RWPE1 (cell line): ENCODE measurements around the gene PIGT.

Source experiments
- CTCF ChIA-PET: fragments of 350-600 bp; sonication (Branson Sonifier 250); formaldehyde crosslinking; extraction: SDS; loops from one replicate; lab custom pipeline; 2021; lab: Yijun Ruan, JAX
- POLR2A ChIA-PET: fragments of 400-600 bp; formaldehyde crosslinking; extraction: SDS; loops from one replicate; lab custom pipeline; 2020; ENCODE audit warnings: antibody characterized with exemption; ENCODE audit not compliant: low non-redundant PET; lab: Yijun Ruan, JAX
- DNase-seq: peaks from one replicate; pipeline ENCODE4 v3.0.0; 2012; ENCODE audit warnings: low spot score
- H3K27ac ChIP-seq: fragments of 450-650 bp; 2 replicates; pipeline ENCODE4 v1.5.1; 2017
- TF ChIP-seq, protein P1 (sequence below): fragments of 450-650 bp; conservative IDR thresholded peaks from 2 replicates; pipeline ENCODE4 v1.5.1; 2017; ENCODE audit warnings: low read depth, mild to moderate bottlenecking

Gene PIGT

DNA sequence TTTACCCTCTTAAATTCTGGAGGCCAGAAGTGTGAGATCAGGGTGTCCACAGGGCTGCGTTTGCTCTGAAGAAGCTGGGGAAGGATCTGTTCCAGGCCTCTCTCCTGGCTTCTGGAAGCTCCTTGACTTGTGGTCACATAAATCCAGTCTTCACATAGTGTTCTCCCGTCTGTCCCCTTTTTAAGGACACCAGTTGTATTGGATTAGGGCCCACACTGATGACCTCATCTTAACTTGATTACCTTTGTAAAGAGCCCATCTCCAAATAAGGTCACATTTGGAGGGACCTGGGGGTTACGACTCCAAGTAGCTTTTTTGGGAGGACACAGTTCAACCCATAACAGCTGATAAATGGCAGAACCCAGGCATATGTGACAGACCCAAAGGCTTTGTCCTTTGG is 33.6 kb downstream of the PIGT start:
- ChIA-PET CTCF (interaction anchor here (0.6 to 2.1 kb wide), 10 partner anchors 9 to 428 kb away, joined by 3 to 20 read pairs (median 7); no protein-coding TSS in a partner anchor), POLR2A (no interaction called here)
- H3K27ac ChIP-seq: no peak overlapping the region
- TF ChIP-seq, protein P1, sequence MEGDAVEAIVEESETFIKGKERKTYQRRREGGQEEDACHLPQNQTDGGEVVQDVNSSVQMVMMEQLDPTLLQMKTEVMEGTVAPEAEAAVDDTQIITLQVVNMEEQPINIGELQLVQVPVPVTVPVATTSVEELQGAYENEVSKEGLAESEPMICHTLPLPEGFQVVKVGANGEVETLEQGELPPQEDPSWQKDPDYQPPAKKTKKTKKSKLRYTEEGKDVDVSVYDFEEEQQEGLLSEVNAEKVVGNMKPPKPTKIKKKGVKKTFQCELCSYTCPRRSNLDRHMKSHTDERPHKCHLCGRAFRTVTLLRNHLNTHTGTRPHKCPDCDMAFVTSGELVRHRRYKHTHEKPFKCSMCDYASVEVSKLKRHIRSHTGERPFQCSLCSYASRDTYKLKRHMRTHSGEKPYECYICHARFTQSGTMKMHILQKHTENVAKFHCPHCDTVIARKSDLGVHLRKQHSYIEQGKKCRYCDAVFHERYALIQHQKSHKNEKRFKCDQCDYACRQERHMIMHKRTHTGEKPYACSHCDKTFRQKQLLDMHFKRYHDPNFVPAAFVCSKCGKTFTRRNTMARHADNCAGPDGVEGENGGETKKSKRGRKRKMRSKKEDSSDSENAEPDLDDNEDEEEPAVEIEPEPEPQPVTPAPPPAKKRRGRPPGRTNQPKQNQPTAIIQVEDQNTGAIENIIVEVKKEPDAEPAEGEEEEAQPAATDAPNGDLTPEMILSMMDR: no peak
- DNase-seq: no peak

DNA sequence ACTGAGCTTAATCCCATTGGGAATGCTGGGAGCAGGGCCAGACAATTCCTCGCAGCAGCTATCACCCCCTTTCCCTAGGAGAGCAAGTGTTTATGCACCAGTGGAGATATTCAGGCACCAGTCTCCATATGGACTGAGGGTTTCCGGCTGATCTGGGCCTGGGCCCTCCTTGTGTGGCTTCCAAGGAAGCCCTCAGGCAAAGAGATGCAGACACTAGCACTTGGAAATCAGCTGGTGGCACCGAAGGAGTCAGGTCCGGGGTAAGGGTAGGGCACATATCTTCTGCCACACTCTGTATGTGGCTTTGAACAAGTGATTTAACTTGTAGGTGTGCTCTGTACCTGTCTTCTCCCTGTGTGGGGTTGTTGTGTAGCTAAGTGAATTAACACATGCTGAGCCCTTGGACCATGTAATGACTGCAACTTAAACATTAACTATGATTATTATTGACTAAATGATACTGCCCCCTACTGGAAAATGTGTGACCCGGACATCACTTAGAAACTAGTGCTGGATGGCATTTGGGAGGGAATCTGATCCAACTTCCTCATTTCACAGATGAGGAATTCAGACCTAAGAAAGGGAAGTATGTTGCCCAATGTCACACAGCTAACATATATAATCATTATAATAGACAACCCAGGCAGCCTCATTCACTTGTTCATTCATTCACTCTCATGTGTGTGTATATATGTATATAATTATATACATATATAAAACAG is 34.3 kb downstream of the PIGT start:
- no peak overlapping the region for H3K27ac ChIP-seq
- no peak for DNase-seq
- TF ChIP-seq, protein P1: peak; percentile 37
- POLR2A ChIA-PET: no interaction called here
- CTCF ChIA-PET: interaction anchor here (0.5 to 2.1 kb wide), 12 partner anchors 9 to 1153 kb away, joined by 3 to 20 read pairs (median 6); no protein-coding TSS in a partner anchor

DNA sequence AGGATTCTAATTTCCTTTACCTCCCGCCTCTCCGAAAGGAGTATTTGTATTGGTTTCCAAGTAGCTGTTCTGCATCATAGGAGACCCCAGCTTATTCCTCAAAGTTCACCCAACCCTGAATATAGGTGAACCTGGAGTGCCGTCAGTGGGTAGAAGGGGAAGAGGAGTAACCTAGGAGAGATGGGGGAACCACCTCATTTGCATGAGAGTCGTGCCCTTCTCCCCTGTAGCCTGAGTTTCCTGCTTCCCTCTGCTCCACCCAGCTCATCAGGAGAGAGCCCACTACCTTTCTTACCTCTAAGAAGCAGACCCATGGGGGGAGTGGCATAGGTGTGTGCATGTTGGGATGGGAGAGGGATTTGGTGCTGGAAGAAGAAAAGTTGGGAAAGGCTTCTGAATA is 36.3 kb downstream of the PIGT start:
- ChIA-PET CTCF (interaction anchor here (0.6 to 2.8 kb wide), 5 partner anchors 13 to 319 kb away, joined by 3 to 14 read pairs (median 4); partner anchors contain the start of gene SYS1), POLR2A (no interaction called here)
- TF ChIP-seq, protein P1: no peak
- no peak for DNase-seq
- H3K27ac ChIP-seq: no peak overlapping the region

DNA sequence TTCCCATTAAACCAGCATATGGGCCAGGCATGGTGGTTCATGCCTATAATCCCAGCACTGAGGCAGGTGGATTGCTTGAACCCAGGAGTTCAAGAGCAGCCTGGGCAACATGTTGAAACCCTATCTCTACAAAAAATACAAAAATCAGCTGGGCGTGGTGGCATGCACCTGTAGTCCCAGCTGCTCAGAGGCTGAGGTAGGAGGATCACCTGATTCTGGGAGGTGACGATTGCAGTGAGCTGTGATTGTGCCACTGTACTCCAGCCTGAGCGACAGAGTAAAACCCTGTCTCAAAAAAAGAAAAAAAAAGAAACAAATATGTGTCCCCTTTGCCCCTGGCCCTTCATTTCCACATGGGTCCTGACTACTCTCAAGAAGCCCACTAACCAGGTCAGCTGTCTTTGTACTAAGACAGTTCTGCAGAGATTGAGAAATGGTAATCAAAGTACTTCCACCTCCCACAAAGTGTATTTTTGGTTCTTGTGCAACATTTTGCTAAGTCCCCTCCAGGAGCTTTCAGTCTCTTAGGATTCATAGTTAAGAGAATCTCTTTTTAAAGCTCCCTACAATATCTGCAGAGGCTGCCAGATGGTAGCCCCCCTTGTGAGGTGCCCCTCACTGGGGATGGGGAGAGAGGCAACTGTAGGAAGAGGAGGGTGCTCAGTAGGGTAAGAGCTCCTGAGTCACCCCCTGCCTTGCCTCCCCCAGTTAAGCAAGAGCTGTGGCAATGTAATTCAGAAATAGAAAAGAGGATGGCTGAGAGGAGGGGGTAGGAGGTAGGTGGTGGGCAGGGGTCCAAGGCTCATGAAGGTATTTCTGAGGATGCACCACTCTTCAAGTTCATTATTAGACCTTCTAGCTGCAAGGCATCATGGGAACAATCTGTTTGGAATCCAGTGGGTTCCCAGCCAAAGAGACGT is 37.1 kb downstream of the PIGT start:
- H3K27ac ChIP-seq: no peak overlapping the region
- ChIA-PET POLR2A (interaction anchor here (0.6 kb wide), 1 partner anchor 10 kb away, joined by 3 read pairs; no protein-coding TSS in a partner anchor), CTCF (interaction anchor here (0.6 to 2.8 kb wide), 6 partner anchors 8 to 442 kb away, joined by 3 to 14 read pairs (median 4); partner anchors contain the start of gene SYS1)
- DNase-seq: no peak
- TF ChIP-seq, protein P1: no peak

DNA sequence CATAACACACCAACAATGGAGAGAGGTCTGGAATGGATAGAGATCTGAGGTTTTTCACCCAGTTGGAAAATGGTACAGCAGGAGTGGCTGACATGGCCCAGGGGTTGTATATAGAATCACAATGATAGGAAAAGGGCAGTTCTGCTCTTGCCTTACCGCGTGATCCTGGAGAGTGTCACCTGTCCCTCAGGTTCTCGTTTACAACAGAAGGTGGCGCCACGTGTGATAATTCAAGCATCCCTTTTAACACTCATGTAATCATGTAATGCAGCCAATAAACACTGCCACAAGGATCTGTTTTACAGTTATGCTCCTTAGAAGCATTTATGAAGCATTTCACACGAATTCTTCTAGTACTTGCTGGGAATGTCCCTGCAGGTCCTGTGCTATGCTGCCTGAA is 40.7 kb downstream of the PIGT start:
- TF ChIP-seq, protein P1: no peak; the same call in 1 of the 2 replicates
- H3K27ac ChIP-seq: no peak overlapping the region
- CTCF ChIA-PET: interaction anchor here (0.7 to 1.7 kb wide), 3 partner anchors 8 to 439 kb away, joined by 4 to 11 read pairs (median 5); no protein-coding TSS in a partner anchor
- POLR2A ChIA-PET: no interaction called here
- no peak for DNase-seq

DNA sequence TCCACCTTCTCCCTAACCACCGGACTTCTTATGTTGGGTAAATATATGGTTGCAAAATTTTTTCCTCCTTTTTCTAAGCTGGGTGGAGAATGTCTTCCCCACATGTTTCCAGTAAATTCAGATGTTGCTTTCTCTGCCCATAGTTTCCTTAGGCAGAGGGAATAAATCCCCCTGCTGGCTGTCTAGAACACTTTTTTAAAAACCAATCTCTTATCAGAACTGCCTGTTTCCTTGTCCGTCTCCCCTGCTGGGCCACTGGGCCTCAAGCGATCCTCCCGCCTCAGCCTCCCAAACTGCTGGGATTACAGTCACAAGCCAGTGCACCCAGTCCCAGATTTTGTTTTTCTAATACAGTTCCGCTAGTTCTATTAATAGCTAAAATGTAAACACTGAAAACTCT is 43.7 kb downstream of the PIGT start:
- CTCF ChIA-PET: interaction anchor here (0.6 to 1.9 kb wide), 5 partner anchors 10 to 312 kb away, joined by 3 to 9 read pairs (median 6); no protein-coding TSS in a partner anchor
- POLR2A ChIA-PET: no interaction called here
- no peak overlapping the region for H3K27ac ChIP-seq
- no peak for DNase-seq
- TF ChIP-seq, protein P1: no peak
